ENCODE results near the gene GNE.
A peak's percentile ranks its signal among the peaks of the same experiment; 100 is the strongest.
"Not testable (repeated sequence)": the region's sequence is repeated elsewhere in the genome, so short reads cannot be mapped to it uniquely, and the experiment has no call there.

GNE gene

GRCh38 chr9:36189976-36190375 lies 68.3 kb downstream of the GNE start:
- H3K4me3 ChIP-seq (ENCODE audit: low read length in 2 of 2), result peak overlapping the region in 1 of 2 donors; percentile 81
- no peak overlapping the region for H2BK12ac ChIP-seq (ENCODE audit: low read length)
- peaks cover 2 to 22% of the 10 kb centered on the region in 2 donors for H3K36me3 ChIP-seq (replicated peaks in 1 of 2; ENCODE audit: control insufficient read depth in 2 of 2, insufficient read depth in 2 of 2, low read length in 2 of 2)
- H3K14ac ChIP-seq (ENCODE audit: low read length), result no peak overlapping the region
- no peak overlapping the region for H4K8ac ChIP-seq (ENCODE audit: low read depth, low read length)
- no peak overlapping the region for H2BK120ac ChIP-seq (ENCODE audit: low read depth, low read length)
- no peak overlapping the region for H2AK5ac ChIP-seq (ENCODE audit: low read depth, low read length)
- DNase-seq (ENCODE audit: low spot score), result no peak
- H3K23ac ChIP-seq (ENCODE audit: low read depth, low read length, poor library complexity), result no peak overlapping the region
- peak overlapping the region; percentile 9 for H3K27ac ChIP-seq (replicated peaks; ENCODE audit: low read length)
- H3K18ac ChIP-seq (ENCODE audit: low read length), result no peak overlapping the region
- peak overlapping the region; percentile 89 for H2AFZ ChIP-seq (ENCODE audit: low read length)
- no peak overlapping the region for H4K91ac ChIP-seq (ENCODE audit: low read depth, low read length, poor library complexity)
- H3K9ac ChIP-seq (ENCODE audit: low read depth, low read length, poor library complexity), result no peak overlapping the region
- H3K4me2 ChIP-seq (ENCODE audit: insufficient read depth, low read length, poor library complexity, severe bottlenecking), result peak overlapping the region; percentile 49
- no peak overlapping the region for H3K4ac ChIP-seq (ENCODE audit: low read length)
- peaks cover 0 to 3% of the 10 kb centered on the region in 2 donors for H3K9me3 ChIP-seq (replicated peaks in 1 of 2; ENCODE audit: control insufficient read depth in 2 of 2, insufficient read depth in 1 of 2, low read depth in 1 of 2, low read length in 2 of 2)
- H3K27me3 ChIP-seq (ENCODE audit: control insufficient read depth in 3 of 3, insufficient read depth in 3 of 3, low read depth in 1 of 3, low read length in 3 of 3), result no peaks in the 10 kb centered on the region
- no CpG with 5 or more reads among the region's 9 CpGs for WGBS, 2 donors (ENCODE audit: extremely low coverage in 2 of 2, insufficient read length in 2 of 2, insufficient replicate concordance in 1 of 2)
- H2BK15ac ChIP-seq (ENCODE audit: low read length), result no peak overlapping the region
- peaks cover 5% of the 10 kb centered on the region for H3K79me1 ChIP-seq (ENCODE audit: low read depth, low read length)
- peaks cover 10 to 12% of the 10 kb centered on the region in 2 donors for H3K4me1 ChIP-seq (ENCODE audit: control insufficient read depth in 2 of 2, insufficient read depth in 1 of 2, low read depth in 1 of 2, low read length in 2 of 2)
- no peak overlapping the region for H2BK5ac ChIP-seq (ENCODE audit: low read length)

DNA sequence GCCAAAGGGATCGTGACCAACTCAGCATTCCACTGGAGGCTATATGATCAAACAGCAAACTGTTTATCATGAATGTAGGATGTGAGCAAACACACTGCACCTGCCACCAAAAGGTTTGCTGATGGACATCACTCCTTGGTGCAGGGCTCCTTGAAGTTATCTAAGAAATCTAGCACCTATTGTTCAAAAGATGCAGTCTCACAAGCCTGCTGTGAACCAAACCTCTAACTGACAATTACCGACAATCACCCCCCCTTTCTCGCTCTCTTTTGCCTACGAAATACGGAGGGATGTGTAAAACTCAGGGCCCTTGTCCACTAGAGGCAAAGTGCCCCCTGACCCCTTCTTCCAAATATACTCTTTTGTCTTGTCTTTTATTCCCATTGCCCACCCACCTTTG lies 70.0 kb downstream of the GNE start:
- Histone ChIP-seq H3K36me3 (replicated peaks in 1 of 2; ENCODE audit: control insufficient read depth in 2 of 2, insufficient read depth in 2 of 2, low read length in 2 of 2) (peaks cover 0 to 6% of the 10 kb centered on the region in 2 donors), H2BK5ac (ENCODE audit: low read length) (no peak overlapping the region), H3K4me1 (ENCODE audit: control insufficient read depth in 2 of 2, insufficient read depth in 1 of 2, low read depth in 1 of 2, low read length in 2 of 2) (peaks cover 10 to 12% of the 10 kb centered on the region in 2 donors), H2BK12ac (ENCODE audit: low read length) (no peak overlapping the region), H2BK120ac (ENCODE audit: low read depth, low read length) (no peak overlapping the region), H2AFZ (ENCODE audit: low read length) (no peak overlapping the region), H4K8ac (ENCODE audit: low read depth, low read length) (no peak overlapping the region), H3K18ac (ENCODE audit: low read length) (no peak overlapping the region), H3K23ac (ENCODE audit: low read depth, low read length, poor library complexity) (no peak overlapping the region), H3K27ac (replicated peaks; ENCODE audit: low read length) (no peak overlapping the region), H3K4ac (ENCODE audit: low read length) (no peak overlapping the region), H3K14ac (ENCODE audit: low read length) (no peak overlapping the region), H3K4me3 (ENCODE audit: low read length in 2 of 2) (no peak overlapping the region), H3K9me3 (replicated peaks in 1 of 2; ENCODE audit: control insufficient read depth in 2 of 2, insufficient read depth in 1 of 2, low read depth in 1 of 2, low read length in 2 of 2) (peaks cover 0 to 3% of the 10 kb centered on the region in 2 donors), H3K4me2 (ENCODE audit: insufficient read depth, low read length, poor library complexity, severe bottlenecking) (no peak overlapping the region), H3K79me1 (ENCODE audit: low read depth, low read length) (peaks cover 5% of the 10 kb centered on the region), H4K91ac (ENCODE audit: low read depth, low read length, poor library complexity) (no peak overlapping the region), H2AK5ac (ENCODE audit: low read depth, low read length) (no peak overlapping the region), H2BK15ac (ENCODE audit: low read length) (no peak overlapping the region), H3K27me3 (ENCODE audit: control insufficient read depth in 3 of 3, insufficient read depth in 3 of 3, low read depth in 1 of 3, low read length in 3 of 3) (no peaks in the 10 kb centered on the region), H3K9ac (ENCODE audit: low read depth, low read length, poor library complexity) (no peak overlapping the region)
- WGBS, 2 donors (ENCODE audit: extremely low coverage in 2 of 2, insufficient read length in 2 of 2, insufficient replicate concordance in 1 of 2), result no CpG with 5 or more reads among the region's 5 CpGs
- DNase-seq (ENCODE audit: low spot score), result no peak

- no peak overlapping the region for H3K4me2 ChIP-seq (ENCODE audit: insufficient read depth, low read length, poor library complexity, severe bottlenecking)
- no peak overlapping the region for H2AK5ac ChIP-seq (ENCODE audit: low read depth, low read length)
- H2AFZ ChIP-seq (ENCODE audit: low read length), result no peak overlapping the region
- no peak overlapping the region for H3K14ac ChIP-seq (ENCODE audit: low read length)
- H3K4me1 ChIP-seq (ENCODE audit: control insufficient read depth in 2 of 2, insufficient read depth in 1 of 2, low read depth in 1 of 2, low read length in 2 of 2), result peaks cover 7 to 10% of the 10 kb centered on the region in 2 donors
- H3K4ac ChIP-seq (ENCODE audit: low read length), result no peak overlapping the region
- no peak for DNase-seq (ENCODE audit: low spot score)
- peaks cover 5% of the 10 kb centered on the region for H3K79me1 ChIP-seq (ENCODE audit: low read depth, low read length)
- no peak overlapping the region for H2BK5ac ChIP-seq (ENCODE audit: low read length)
- H3K9ac ChIP-seq (ENCODE audit: low read depth, low read length, poor library complexity), result no peak overlapping the region
- no peak overlapping the region for H4K8ac ChIP-seq (ENCODE audit: low read depth, low read length)
- peaks cover 0 to 3% of the 10 kb centered on the region in 2 donors for H3K9me3 ChIP-seq (replicated peaks in 1 of 2; ENCODE audit: control insufficient read depth in 2 of 2, insufficient read depth in 1 of 2, low read depth in 1 of 2, low read length in 2 of 2)
- no peaks in the 10 kb centered on the region for H3K27me3 ChIP-seq (ENCODE audit: control insufficient read depth in 3 of 3, insufficient read depth in 3 of 3, low read depth in 1 of 3, low read length in 3 of 3)
- no peak overlapping the region for H4K91ac ChIP-seq (ENCODE audit: low read depth, low read length, poor library complexity)
- H3K36me3 ChIP-seq (replicated peaks in 1 of 2; ENCODE audit: control insufficient read depth in 2 of 2, insufficient read depth in 2 of 2, low read length in 2 of 2), result no peaks in the 10 kb centered on the region
- H2BK15ac ChIP-seq (ENCODE audit: low read length), result no peak overlapping the region
- no peak overlapping the region for H3K27ac ChIP-seq (replicated peaks; ENCODE audit: low read length)
- no peak overlapping the region for H3K18ac ChIP-seq (ENCODE audit: low read length)
- no peak overlapping the region for H3K4me3 ChIP-seq (ENCODE audit: low read length in 2 of 2)
- H2BK12ac ChIP-seq (ENCODE audit: low read length), result no peak overlapping the region
- no peak overlapping the region for H3K23ac ChIP-seq (ENCODE audit: low read depth, low read length, poor library complexity)
- no peak overlapping the region for H2BK120ac ChIP-seq (ENCODE audit: low read depth, low read length)
Measured at GRCh38 chr9:36187414-36187813, 70.8 kb downstream of the GNE start.

DNA sequence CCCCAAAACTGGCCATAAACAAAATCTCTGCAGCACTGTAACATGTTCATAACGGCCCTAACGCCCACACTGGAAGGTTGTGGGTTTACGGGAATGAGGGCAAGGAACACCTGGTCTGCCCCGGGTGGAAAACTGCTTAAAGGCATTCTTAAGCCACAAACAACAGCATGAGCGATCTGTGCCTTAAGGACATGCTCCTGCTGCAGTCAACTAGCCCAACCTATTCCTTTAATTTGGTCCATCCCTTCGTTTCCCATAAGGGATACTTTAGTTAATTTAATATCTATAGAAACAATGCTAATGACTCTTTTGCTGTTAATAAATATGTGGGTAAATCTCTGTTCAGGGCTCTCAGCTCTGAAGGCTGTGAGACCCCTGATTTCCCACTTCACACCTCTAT lies 78.0 kb downstream of the GNE start:
- not testable (repeated sequence) for H2AK5ac ChIP-seq (ENCODE audit: low read depth, low read length); H2AFZ ChIP-seq (ENCODE audit: low read length); H4K91ac ChIP-seq (ENCODE audit: low read depth, low read length, poor library complexity); H3K4me3 ChIP-seq (ENCODE audit: low read length in 2 of 2); H2BK12ac ChIP-seq (ENCODE audit: low read length); H4K8ac ChIP-seq (ENCODE audit: low read depth, low read length); H3K18ac ChIP-seq (ENCODE audit: low read length); H3K27ac ChIP-seq (replicated peaks; ENCODE audit: low read length); DNase-seq (ENCODE audit: low spot score); H3K9ac ChIP-seq (ENCODE audit: low read depth, low read length, poor library complexity); H3K36me3 ChIP-seq (replicated peaks in 1 of 2; ENCODE audit: control insufficient read depth in 2 of 2, insufficient read depth in 2 of 2, low read length in 2 of 2); H3K79me1 ChIP-seq (ENCODE audit: low read depth, low read length); H3K9me3 ChIP-seq (replicated peaks in 1 of 2; ENCODE audit: control insufficient read depth in 2 of 2, insufficient read depth in 1 of 2, low read depth in 1 of 2, low read length in 2 of 2); H2BK5ac ChIP-seq (ENCODE audit: low read length); H3K4me1 ChIP-seq (ENCODE audit: control insufficient read depth in 2 of 2, insufficient read depth in 1 of 2, low read depth in 1 of 2, low read length in 2 of 2); H3K4me2 ChIP-seq (ENCODE audit: insufficient read depth, low read length, poor library complexity, severe bottlenecking); H3K27me3 ChIP-seq (ENCODE audit: control insufficient read depth in 3 of 3, insufficient read depth in 3 of 3, low read depth in 1 of 3, low read length in 3 of 3); H3K4ac ChIP-seq (ENCODE audit: low read length); H3K14ac ChIP-seq (ENCODE audit: low read length); H2BK15ac ChIP-seq (ENCODE audit: low read length); H2BK120ac ChIP-seq (ENCODE audit: low read depth, low read length); H3K23ac ChIP-seq (ENCODE audit: low read depth, low read length, poor library complexity)
- no CpG with 5 or more reads among the region's 6 CpGs for WGBS, 2 donors (ENCODE audit: extremely low coverage in 2 of 2, insufficient read length in 2 of 2, insufficient replicate concordance in 1 of 2)

All from neuronal stem cell (in vitro differentiated cells).